Forelimb muscle (tissue), 1 donor: ENCODE data around the gene COQ8A. TPM values are rescaled to one million over a fixed set of nuclear protein-coding genes. Genes with fewer than 3 reads are reported as not detected.
"Not testable (repeated sequence)": the region's sequence is repeated elsewhere in the genome, so short reads cannot be mapped to it uniquely, and the experiment has no call there.

ENCODE experiments used
- DNase-seq: peaks from one replicate; pipeline ENCODE4 v3.0.0-alpha.2; 2013; ENCODE audit warnings: low read depth
- polyA plus RNA-seq: library from polyadenylated mRNA; unstranded; fragments of 120-200 nt; gene quantifications from one replicate; pipeline ENCODE4 v1.2.1, GENCODE V29; 2013; ENCODE audit not compliant: insufficient read length

Gene COQ8A
- polyA plus RNA-seq, 1 donor, result 78.1 TPM

DNA sequence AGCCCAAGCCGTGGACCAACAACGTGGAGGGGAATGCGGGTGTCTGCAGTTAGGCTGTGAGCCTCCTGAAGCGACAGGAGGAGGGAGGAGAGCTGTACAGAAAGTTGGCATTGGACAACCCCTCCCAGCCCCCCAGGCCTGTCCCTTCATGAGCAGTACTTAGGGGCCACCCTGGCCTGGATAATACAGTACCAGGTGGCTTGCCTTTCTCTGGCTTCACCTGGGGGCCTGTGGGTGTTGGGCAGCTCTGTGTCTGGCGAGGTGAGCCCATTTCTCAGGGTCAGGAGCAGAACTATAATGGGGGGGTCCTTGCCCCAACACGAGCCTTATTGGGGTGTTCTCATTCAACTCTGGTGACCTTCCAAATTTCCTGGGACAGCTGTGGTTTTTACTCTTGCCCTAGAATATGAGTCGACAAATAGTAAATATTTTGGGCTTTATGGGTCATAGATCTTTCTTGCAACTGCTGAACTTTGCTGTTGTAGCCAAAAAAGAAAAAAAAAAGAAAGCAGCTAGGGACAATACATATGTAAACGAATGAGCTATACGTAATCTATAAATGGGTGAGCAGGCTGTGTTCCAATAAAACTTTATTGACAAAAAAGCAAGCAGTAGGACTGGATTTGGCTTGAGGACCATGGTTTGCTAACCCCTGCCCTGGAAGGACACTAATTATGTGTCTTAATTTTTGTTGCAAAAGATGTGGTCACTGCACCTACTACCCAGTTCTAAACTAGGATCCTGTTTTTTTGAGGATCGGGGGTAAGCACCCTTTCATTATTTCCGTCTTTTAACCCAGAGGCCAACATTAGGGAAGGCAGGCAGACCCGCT is 11.4 kb downstream of the COQ8A start:
- DNase-seq, result no peak

DNA sequence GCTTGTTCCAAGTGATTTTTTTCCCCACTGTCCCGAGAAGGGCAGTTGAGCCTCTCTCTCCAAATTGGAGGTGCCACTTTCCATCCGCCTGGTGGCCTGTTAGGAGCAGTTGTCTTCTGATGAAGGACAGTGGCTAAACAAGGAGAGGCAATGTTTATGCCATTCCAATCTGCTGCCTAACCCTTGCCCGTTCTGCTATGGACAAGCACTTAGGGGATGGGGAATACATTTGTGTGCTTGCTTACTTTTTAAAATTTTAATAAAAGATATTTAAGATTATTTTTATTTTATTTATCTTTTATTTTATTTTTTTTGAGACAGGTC is 12.0 kb downstream of the COQ8A start:
- DNase-seq, result no peak

DNA sequence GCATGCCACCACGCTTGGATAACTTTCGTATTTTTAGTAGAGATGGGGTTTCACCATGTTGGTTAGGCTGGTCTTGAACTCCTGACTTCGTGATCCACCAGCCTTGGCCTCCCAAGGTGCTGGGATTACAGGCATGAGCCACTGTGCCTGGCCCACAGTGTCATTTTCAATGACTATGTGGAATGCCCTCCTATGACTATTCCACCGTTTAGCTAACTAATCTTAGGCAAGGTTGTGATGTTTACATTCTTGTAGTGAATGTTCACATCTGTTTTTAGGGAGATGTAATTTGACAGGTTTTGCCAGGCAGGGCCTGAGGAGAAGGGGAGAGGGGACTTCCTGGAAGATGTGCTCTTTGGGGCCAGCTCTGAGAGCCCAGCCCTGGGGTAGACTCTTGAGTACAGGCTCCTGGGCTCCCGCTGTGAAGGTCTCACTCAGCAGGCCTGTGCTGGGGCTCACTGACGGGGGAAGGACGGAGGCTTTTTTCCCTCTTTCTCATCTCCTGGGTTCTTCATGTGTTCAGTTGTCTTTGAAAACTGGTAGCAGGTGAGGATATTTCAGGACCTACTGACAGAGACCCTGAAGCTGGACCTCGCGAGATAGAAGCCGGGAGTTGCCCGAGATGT is 13.2 kb downstream of the COQ8A start:
- no peak for DNase-seq

DNA sequence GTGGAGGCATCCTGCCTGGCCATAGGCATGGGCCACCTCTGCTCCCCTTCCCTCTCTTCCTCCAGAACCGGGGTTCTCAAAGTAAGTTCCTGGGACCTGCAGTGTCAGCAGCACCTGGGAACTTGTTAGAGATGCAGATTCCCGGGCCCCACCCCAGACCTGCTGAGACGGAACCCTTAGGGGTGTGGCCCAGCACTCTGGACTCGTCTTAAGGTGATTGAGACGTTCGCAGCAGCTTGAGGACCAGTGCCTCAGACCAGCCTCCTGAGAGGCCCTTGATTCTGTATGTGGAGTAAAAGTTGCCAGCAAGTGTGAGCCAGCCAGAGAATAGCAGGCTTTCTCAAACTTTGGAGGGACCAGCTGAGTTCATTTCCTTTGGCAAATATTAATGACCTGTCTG is 14.2 kb downstream of the COQ8A start:
- DNase-seq, result no peak

DNA sequence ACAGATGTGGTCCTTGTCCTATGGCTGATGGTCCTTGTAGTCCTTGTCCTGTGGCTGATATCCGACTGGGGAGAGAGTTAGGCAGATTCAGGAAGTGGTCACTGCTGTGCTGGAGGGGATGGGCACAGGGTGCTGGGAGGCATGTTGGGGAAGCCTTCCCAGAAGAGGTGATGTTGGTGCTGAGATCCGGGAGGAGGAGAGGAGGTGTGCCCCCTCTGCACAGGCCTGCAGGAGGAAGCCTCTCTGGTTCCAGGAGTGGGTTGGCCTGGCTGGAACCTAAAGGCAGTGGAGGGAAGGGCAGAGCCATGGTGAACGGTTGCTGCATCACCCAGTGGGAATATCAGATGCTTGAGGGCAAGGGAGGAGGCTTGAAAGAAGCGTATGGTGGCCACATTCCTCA is 14.7 kb downstream of the COQ8A start:
- no peak for DNase-seq

DNA sequence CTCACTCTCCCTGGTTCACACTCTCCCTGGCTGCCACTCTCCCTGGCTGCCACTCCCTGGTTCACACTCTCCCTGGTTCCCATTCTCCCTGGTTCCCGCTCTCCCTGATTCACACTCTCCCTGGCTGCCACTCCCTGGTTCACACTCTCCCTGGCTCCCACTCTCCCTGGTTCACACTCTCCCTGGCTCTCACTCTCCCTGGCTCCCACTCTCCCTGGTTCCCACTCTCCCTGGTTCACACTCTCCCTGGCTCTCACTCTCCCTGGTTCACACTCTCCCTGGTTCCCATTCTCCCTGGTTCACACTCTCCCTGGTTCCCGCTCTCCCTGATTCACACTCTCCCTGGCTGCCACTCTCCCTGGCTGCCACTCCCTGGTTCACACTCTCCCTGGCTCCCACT is 15.8 kb downstream of the COQ8A start:
- DNase-seq, result not testable (repeated sequence)

DNA sequence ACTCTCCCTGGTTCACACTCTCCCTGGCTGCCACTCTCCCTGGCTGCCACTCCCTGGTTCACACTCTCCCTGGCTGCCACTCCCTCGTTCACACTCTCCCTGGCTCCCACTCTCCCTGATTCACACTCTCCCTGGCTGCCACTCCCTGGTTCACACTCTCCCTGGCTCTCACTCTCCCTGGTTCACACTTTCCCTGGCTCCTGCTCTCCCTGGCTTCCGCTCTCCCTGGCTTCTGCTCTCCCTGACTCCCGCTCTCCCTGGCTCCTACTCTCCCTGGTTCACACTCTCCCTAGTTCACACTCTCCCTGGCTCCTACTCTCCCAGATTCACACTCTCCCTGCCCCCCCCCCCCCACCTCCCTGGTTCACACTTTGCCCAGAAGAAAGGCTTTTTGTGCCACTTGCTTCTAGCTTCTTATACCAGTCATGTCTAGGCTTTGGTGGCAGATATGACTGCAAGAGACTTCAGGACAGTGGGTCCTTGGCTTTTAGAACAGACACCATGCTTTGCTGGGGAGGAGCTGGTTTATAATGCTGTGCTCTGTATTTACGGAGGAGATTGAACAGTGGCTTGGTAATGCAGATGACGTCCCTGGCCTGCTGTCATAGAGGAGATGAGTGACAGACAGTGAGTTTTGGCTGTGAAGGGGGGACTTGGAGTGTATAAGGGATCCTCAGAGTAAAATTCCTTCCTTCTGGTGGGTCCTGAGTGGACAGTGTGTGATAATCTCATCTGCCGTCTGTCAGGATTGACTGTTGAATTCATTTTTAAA is 17.0 kb downstream of the COQ8A start:
- no peak for DNase-seq

DNA sequence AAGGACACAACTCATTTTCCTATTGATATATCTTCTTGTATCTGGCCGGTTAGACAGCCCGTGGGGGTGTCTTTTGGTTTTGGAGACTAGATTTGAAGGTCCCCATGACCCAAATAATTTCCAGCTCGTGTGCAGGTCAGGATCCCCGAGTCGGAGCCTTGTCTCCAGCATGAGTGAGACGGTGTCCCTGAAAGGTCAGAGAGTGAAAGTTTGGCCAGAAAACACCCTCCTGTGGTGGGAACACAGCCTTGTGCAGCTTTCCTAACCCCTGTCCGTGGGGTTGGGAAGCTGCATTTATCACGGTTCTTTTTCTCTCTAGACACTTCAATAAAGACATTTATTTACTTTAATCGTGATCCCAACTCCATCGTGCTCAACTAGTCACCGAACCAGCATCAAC is 17.6 kb downstream of the COQ8A start:
- DNase-seq, result no peak

DNA sequence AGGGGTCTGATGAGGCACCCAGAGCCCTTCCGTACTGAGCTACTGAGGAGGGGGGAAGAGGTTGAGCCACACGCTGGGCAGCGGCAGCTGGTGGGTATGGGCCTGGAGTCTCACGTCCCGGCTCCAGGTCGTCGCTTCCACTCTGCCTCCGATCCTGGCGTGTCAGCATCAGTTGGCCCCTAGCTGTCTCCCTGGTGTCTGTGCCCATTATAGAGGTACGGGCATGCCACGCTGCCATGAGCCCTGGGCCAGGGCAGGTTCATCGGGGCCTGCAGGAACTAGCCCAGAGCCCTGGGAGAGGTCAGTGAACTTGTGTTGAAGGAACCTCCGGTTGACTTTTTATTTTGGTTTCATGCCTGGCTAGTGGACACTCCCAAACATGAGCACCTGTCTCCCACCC is 18.2 kb downstream of the COQ8A start:
- no peak for DNase-seq

DNA sequence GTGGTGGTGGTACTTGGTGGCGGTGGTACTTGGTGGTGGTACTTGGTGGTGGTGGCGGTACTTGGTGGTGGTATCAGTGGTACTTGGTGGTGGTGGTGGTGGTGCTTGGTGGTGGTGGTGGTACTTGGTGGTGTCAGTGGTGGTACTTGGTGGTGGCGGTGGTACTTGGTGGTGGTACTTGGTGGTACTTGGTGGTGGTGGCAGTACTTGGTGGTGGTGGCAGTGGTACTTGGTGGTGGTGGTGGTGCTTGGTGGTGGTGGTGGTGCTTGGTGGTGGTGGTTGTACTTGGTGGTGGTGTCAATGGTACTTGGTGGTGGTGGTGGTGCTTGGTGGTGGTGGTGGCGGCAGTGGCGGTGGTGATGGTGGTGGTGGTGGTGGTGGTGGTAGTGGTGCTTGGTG is 20.2 kb downstream of the COQ8A start:
- DNase-seq, result no peak

DNA sequence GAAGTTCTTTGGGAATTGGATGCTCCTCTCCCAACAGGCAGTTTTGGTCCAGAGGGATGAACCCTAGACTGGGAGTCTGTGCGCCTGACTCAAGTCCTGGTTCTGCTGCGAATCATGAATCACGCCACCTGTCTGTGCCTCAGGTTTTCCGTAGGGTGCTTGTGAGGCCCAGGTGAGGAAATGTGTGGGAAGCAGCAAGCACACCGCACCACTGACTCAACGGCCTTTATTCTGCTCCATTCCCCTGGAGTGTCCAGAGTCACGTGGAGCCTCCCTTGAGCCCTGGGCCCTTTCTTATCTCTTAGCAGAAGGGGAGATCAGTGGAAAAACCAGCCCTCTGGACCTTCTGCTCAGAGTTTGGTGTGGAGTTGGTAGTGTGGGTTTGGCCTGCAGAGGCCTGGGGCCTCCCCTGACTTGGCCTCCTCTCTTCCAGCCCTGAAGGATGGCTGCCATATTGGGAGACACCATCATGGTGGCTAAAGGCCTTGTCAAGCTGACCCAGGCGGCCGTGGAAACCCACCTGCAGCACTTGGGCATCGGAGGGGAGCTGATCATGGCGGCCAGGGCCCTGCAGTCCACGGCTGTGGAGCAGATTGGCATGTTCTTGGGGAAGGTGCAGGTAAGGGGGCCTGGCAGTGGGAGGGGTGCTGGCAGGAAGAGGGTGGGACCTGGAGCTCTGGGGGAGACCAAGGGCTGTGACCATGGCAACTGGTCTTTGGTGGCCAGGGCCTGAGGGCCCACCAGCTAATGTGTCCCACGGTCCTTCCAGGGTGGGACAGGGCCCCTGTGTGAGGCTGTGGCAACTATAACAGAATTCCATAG is 21.1 kb downstream of the COQ8A start:
- DNase-seq, result no peak

DNA sequence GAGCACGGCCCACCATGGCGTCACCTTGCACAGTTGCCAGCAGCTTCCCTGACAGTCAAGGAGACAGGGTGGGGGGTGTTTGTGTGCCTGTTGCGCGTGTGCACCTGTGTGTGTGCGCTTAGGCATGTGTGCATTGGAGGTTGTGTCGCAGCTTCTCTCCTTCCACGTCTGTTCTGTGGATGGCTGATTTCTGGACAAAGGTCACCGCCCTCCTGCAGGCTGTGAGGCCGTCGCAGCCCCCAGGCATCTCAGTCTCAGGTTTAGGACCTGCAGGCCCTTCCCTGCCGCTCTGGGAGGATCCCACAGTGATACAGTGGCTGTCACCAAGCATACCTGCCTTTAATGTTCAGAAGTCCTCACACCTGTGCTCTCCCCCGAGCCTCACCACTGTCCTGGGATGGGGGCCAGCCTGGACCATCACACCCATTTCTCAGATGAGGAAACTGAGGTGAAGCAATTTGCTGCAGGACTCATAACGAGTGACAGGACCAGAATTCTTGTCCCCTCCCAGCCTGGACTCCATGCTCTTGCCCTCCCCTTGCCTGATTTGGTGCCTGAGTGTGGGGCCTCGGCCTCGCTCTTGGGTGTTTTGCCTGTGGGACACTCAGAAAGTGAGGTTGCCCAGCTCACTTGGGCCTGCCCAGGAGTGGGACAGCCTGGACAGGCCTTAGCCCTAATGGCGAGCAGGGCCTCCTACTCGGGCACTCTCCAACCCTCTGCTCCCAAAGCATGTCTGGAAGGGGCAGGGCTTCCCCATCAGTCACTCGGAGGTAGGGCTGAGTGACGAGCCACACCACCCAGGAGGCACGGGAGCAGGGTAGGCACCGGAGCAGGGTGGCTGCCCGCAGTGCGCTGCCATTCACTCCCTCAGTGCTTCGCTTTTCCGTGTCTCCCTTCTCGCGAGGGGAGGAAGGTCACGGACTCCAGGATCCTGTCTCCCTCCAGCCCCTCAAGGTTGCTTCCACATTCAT is 22.6 kb downstream of the COQ8A start:
- no peak for DNase-seq

DNA sequence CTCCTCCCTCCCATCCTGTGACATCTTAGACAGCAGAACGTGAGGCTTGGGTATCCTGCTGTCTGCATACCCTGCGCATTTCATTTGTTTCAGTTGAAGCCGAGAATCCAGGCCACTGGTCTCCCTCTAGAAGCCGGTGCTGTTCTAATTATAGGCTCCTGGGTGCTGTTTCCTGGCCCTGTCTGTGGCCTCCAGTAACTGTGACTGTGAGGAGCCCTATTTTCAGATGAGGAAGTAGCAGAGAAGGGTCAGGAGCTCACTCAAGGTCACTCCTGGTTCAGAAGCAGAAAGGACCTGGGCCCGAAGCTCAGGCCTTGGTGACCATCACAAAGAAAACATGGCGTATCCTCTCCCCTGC is 24.0 kb downstream of the COQ8A start:
- DNase-seq, result no peak

DNA sequence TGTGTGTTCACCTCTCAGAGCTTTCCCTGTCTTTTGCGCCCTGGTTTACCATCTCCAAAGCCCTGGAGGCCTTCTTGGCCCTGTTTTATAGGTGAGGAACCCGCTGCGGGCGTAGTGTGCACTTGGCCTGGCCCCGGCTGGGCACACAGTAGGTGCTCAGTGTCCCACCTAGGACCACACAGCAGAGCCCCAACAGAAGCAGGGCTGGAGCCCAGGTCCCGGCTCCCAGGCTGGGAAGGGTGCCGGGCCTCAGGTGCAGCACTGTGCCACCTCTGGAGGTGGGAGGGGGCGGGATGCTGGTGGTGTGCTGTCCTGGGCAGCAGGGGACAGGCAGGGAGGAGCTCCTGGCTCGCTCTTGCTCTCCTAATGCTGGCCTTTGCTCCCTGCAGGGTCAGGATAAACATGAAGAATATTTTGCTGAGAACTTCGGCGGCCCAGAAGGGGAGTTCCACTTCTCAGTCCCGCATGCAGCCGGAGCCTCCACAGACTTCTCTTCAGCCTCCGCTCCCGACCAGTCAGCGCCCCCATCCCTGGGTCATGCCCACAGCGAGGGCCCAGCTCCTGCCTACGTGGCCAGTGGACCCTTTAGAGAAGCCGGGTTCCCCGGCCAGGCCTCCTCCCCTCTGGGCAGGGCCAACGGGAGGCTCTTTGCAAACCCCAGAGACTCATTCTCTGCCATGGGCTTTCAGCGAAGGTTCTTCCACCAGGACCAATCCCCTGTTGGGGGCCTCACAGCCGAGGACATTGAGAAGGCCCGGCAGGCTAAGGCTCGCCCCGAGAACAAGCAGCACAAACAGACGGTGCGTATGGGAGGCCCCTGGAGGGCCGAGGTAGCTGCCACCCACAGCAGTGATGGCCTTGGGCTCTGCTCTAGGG is 24.8 kb downstream of the COQ8A start:
- DNase-seq, result no peak

DNA sequence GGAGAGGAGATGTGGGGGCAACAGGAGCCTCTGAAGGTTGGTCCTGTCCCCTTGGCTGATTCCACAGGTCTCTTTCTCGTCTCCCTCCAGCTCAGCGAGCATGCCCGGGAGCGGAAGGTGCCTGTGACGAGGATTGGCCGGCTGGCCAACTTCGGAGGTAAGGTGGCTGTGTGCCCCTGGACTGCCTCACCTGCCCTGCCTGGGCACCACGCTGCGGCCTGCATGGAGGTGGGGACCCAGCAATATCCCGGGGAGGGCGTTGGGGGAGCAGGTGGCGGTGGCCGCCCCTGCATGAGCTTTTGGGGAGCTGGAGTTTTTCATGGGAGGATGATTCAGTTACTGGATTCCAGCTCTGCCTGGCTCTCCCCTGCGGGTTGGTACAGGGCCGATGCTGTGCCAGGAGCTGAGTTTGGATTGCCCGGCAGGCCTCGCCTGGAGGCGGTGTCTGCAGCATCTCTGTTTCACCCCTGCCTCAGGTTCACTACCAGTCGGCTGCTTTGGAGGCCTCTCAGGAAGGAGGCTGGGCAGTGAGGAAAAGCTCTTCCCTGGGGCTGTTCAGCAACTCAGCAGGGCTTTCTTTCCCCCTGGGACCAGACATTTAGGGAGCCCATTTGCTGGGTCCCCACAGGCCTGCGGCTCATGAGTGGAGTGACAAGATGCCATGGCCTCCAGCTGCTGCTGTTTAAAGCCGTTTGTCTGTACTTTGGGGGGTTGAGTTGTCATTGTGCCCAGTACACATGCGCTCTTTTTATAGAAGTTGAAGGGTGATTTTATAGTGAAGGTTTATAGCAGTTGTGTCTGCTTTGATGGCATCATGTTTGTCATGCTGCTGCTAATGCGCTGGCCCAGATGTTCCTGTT is 25.7 kb downstream of the COQ8A start:
- no peak for DNase-seq

DNA sequence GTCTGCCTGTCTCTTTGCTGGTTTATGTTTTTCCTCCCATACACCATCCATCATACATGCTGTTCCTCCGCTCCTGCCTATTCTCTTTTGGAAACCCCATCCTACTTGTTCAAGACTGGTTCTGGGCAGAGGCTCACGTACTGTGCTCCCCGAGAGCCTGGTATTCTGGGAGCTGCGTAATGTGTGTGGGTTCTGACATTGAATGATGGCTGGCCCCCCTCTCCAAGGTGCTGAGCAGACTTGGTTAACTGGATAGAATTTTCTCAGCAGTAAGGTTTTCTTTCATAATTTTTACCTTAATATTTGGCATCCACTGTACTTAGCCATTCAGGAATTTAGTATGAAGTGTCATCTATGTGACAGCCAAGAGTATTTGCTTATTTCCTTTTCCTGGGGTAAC is 26.6 kb downstream of the COQ8A start:
- DNase-seq, result no peak

DNA sequence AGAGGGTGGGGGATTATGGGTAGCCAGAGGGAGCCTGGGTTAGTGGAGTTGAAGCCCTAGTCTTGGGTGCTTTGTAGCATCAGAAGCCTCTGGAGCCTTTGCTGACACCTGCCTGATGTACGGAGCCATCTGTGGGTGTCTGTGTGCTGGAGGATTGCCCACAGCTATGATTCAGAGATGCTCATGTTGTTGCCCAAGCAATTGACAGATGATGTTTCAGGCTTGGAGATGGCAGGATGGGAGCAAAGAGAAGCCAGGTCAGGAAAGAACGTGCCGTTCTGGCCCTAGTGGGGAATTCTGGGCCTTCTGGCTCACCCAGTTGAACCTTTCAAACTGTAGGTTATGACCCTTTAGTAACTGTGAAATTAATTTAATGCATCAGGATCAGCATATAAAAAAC is 27.6 kb downstream of the COQ8A start:
- no peak for DNase-seq

DNA sequence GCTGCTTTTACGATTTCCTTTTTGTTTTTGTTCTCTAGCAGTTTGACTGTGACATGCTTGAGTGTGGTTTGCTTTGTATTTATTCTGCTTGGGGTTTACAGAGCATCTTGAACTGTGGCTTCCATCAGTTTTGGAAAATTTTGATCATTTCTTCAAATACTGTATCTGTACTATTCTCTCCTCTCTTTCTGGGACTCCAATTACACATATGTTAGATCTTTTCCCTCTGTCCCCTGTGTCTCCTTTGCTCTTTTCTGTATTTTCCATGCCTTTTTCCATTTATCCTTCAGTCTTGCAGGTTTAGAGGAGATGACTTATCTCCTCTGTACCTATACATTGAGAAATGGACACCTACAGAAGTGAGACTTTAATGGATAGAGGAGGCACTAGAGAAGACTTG is 31.7 kb downstream of the COQ8A start:
- no peak for DNase-seq

DNA sequence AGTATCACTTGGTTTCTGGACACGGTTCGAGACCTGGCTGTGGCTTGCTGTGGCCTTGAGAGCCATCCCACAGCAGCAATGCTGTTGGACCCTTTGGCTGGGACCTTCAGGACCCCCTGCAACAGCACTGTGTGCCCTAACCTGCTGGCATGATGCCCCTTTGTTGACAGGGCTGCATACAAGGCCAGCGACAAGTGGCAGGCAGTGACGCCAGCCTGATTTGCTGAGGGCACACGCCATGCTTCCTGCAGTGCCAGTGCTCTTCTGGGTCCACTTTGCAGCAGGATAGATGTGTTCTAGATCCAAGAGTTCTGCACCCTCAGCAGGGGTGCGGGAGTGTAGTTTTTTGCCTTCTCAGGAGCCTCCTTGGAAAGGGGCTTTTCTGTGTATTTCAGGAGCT is 32.8 kb downstream of the COQ8A start:
- no peak for DNase-seq
